Parathyroid adenoma (tissue), 2 donors: ENCODE results near the gene GFER.

Experiments
- H2AFZ ChIP-seq: fragments of 300-600 bp; sonication (generic); one replicate; pipeline ENCODE4 v1.7.0; 2017; ENCODE audit warnings: antibody characterized with exemption, mild to moderate bottlenecking
- H3K27ac ChIP-seq: fragments of 300-600 bp; sonication (generic); one replicate; pipeline ENCODE4 v1.7.0; 2017
- H3K27me3 ChIP-seq: fragments of 300-600 bp; sonication (generic); one replicate; pipeline ENCODE4 v1.7.0; 2017; ENCODE audit warnings: low read length; ENCODE audit not compliant: control insufficient read depth, insufficient read depth
- H3K36me3 ChIP-seq: fragments of 300-600 bp; sonication (generic); one replicate; pipeline ENCODE4 v1.7.0; 2017; ENCODE audit warnings: low read length; ENCODE audit not compliant: control insufficient read depth, insufficient read depth
- H3K4me1 ChIP-seq: fragments of 300-600 bp; sonication (generic); one replicate; pipeline ENCODE4 v1.7.0; 2017; ENCODE audit warnings: control low read depth
- H3K4me2 ChIP-seq: fragments of 300-600 bp; sonication (generic); one replicate; pipeline ENCODE4 v1.7.0; 2017; ENCODE audit warnings: low read length
- H3K4me3 ChIP-seq: fragments of 300-600 bp; sonication (generic); one replicate; pipeline ENCODE4 v1.7.0; 2017; ENCODE audit warnings: low read depth, low read length
- H3K79me2 ChIP-seq: fragments of 300-600 bp; sonication (generic); one replicate; pipeline ENCODE4 v1.7.0; 2017; ENCODE audit warnings: control low read depth
- H3K9ac ChIP-seq: fragments of 300-600 bp; sonication (generic); one replicate; pipeline ENCODE4 v1.7.0; 2017; ENCODE audit warnings: mild to moderate bottlenecking
- H3K9me3 ChIP-seq: fragments of 300-600 bp; sonication (generic); one replicate; pipeline ENCODE4 v1.7.0; 2017; ENCODE audit warnings: low read length; ENCODE audit not compliant: control insufficient read depth
- TF ChIP-seq, protein P1 (sequence below): fragments of 300-600 bp; sonication (generic); IDR thresholded peaks from one replicate; pipeline ENCODE4 v1.7.0; 2017; ENCODE audit warnings: antibody characterized with exemption, mild to moderate bottlenecking
- donor health status: primary hyperparathyroidism.

Gene GFER

DNA sequence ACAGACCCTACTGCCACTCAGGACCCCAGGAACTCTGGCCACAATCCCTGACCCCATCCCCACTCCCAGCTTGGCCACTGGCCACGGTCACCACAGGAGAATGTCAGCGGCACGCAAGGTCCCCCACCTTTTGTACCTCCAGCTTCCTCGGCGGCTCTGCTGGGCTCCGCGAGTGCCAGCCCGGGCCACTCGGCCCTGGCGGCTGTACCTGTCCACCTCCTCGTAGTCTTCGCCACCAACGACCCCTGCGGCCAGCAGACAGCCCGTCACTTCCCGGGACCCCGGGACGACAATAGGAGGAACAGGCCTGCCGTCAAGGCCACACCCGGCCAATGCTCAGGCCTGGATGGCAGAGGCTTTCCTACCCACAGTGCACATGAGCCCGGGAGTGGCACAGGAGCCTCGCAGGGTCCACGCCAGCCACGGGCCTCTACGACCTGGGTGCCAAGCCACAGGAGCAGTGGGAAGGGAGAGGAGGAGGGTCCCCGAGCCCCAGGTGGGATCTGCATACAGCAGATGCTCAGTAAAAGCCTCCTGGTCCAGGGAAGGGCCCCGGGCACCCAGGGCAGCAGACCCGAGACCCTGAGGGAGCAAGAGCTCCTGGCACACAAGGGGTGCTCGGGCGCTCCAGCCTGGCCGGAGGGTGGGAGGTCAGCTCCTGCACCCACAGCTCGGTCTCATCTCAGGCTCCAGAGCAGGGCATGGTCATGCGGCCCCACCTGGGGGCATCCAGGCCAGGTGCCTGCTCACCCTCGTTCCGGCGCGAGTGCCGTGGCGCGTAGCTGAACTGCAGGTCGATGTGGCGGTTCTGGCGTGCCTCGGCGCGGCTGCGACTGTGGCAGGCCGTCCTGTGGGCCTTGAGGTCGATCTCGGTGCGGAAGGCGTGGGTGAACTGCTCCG, 17.7 kb downstream of the GFER start:
- Histone ChIP-seq H3K36me3 (no peaks in the 10 kb centered on the region), H3K79me2 (peaks cover 37% of the 10 kb centered on the region), H3K4me2 (no peak overlapping the region), H3K4me3 (no peak overlapping the region), H3K9ac (no peak overlapping the region), H2AFZ (no peak overlapping the region), H3K4me1 (no peaks in the 10 kb centered on the region), H3K27me3 (no peaks in the 10 kb centered on the region), H3K9me3 (no peaks in the 10 kb centered on the region), H3K27ac (no peak overlapping the region)
- TF ChIP-seq, protein P1, sequence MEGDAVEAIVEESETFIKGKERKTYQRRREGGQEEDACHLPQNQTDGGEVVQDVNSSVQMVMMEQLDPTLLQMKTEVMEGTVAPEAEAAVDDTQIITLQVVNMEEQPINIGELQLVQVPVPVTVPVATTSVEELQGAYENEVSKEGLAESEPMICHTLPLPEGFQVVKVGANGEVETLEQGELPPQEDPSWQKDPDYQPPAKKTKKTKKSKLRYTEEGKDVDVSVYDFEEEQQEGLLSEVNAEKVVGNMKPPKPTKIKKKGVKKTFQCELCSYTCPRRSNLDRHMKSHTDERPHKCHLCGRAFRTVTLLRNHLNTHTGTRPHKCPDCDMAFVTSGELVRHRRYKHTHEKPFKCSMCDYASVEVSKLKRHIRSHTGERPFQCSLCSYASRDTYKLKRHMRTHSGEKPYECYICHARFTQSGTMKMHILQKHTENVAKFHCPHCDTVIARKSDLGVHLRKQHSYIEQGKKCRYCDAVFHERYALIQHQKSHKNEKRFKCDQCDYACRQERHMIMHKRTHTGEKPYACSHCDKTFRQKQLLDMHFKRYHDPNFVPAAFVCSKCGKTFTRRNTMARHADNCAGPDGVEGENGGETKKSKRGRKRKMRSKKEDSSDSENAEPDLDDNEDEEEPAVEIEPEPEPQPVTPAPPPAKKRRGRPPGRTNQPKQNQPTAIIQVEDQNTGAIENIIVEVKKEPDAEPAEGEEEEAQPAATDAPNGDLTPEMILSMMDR: no peak

DNA sequence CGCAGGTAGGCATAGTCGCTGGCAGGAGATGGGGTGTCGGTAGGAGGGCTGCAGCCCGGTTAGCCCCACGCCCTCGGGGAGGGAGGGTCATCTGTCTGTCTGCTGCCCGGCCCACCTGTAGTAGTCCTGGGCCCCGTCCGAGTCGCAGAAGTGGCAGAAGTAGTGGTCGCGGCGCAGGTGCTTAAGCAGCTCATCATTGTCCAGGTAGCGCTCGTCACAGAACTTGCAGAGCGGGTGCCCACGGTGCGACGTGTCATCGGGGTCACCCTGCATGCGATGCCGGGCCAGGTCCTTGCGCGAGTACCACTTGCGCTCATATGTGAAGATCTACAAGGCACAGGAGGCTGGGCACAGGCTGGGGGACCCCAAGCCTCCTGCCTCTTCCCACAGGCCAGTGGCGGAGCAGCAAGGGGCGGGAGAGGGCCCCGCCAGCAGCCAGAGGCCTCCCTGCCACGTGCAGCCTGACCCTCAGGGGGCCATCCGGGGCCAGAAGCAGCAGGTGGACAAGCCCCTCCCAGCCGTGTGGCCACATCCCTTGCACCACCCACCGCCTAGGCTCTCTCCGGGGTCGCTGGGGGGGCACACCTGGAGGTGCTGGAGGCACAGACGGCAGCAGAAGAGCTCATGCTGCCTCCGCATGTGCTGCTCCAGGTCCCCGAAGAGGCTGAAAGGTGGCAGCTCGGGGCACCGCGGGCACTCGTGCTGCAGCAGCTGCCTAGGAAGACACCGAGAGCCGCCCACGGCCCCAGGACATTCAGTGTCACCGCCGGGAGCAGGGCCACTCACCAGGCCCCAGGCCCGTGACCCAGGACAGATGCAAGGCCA, 18.6 kb downstream of the GFER start:
- H3K79me2 ChIP-seq: peaks cover 46% of the 10 kb centered on the region
- no peak overlapping the region for H3K9ac ChIP-seq
- no peaks in the 10 kb centered on the region for H3K36me3 ChIP-seq
- H2AFZ ChIP-seq: no peak overlapping the region
- no peak overlapping the region for H3K4me2 ChIP-seq
- H3K27ac ChIP-seq: no peak overlapping the region
- H3K27me3 ChIP-seq: no peaks in the 10 kb centered on the region
- TF ChIP-seq, protein P1: no peak
- H3K4me3 ChIP-seq: no peak overlapping the region
- no peaks in the 10 kb centered on the region for H3K9me3 ChIP-seq
- no peaks in the 10 kb centered on the region for H3K4me1 ChIP-seq

DNA sequence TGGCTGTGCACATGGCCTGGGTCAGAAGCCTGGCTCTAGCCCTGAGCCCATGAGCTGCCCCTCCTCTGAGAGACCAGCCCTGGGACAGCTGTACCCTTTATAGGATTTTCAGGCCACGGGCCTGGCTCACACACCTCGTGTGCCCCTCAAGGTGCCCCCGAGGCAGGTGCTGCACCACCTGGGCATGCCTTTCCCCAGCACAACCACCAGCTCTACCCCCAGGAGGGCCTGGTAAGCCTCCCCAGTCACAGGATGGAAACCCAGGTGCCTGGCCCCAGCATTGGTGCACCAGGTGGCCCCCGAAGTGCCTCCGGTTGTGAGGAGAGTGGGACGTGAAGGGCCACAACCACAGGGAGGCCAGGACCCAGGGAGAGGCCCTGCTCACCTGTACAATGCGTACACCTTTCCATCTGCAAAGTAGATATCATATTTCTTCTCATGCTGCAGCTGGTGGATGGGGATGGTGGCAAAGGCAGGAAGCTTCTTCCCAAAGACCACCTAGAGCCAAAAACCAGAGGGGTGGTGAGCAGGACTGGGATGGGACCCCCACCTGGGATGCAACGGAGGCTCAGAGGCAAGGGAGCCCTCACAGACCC, 19.3 kb downstream of the GFER start:
- Histone ChIP-seq H3K4me1 (peaks cover 4% of the 10 kb centered on the region), H3K79me2 (peaks cover 53% of the 10 kb centered on the region), H3K27ac (no peak overlapping the region), H3K27me3 (no peaks in the 10 kb centered on the region), H3K4me3 (no peak overlapping the region), H3K9me3 (no peaks in the 10 kb centered on the region), H3K4me2 (no peak overlapping the region), H3K36me3 (no peaks in the 10 kb centered on the region), H2AFZ (no peak overlapping the region), H3K9ac (no peak overlapping the region)
- TF ChIP-seq, protein P1: no peak

DNA sequence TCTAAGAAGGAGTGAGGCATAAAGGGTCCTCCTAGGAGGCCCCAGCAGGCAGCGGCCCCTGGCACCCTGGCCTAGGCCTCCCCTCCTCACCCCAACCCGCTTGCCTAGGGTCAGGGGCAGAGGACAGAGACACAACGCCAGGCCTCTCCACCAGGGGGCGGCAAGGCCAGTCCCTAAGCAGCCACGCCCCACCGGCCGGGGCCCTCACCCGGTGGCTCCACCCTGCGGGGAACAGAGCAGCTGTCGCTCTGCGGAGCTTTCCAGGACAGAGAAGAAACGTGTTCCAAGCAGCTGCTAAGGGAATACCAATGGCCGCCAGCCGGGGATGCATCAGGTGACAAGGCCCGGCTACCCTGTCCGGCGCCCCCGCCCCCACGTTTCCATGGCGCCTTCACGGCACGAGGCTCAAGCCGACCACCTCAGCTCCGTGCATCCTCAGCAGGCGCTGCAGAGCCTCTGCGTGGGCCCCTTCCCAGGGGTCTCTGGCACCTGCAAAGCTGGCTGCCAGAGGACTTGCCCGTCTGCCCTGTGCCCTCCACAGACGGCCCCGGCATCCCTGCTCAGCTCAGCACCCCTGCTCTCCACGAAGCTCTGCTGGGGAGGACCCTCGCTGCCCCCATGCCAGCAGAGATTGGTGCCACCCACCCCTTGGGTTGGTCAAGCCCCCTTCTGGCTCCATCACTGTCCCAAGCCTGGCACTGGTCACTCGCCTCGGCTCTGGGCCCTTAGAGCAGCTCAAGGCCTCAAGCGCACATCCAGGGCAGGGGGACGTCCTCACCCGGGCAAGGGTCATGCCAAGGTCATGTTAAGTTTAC, 20.0 kb downstream of the GFER start:
- peak overlapping the region; percentile 27 for H3K4me2 ChIP-seq
- no peak overlapping the region for H3K9ac ChIP-seq
- no peaks in the 10 kb centered on the region for H3K36me3 ChIP-seq
- H3K27ac ChIP-seq: no peak overlapping the region
- no peak overlapping the region for H2AFZ ChIP-seq
- H3K4me1 ChIP-seq: peaks cover 4% of the 10 kb centered on the region
- peaks cover 53% of the 10 kb centered on the region for H3K79me2 ChIP-seq
- H3K4me3 ChIP-seq: no peak overlapping the region
- H3K27me3 ChIP-seq: no peaks in the 10 kb centered on the region
- no peaks in the 10 kb centered on the region for H3K9me3 ChIP-seq
- TF ChIP-seq, protein P1: peak; percentile 92
